K562 (cell line): ENCODE data around the gene URB2. TPM values are rescaled to one million over a fixed set of nuclear protein-coding genes. Genes with fewer than 3 reads are reported as not detected.
A peak's percentile ranks its signal among the peaks of the same experiment; 100 is the strongest.

Source experiments
- ATAC-seq: fragments of 200-7000 bp; cut with Tn5 transposase; 3 replicates; pipeline ENCODE4 v1.9.1; 2020; ENCODE audit warnings: moderate library complexity
- BruUV-seq: library from RNA; stranded (reverse); fragments of 400-500 nt; replicated peaks from 2 replicates; lab custom pipeline; 2021; lab: Mats Ljungman, UMichigan
- CTCF ChIA-PET: fragments of 300-600 bp; formaldehyde crosslinking; extraction: SDS; loops from one replicate; lab custom pipeline; 2021; ENCODE audit warnings: low intra/inter-chr PET ratio; lab: Yijun Ruan, JAX
- POLR2A ChIA-PET: fragments of 300-600, 350-650 bp; sonication (Branson Sonifier 250); formaldehyde crosslinking; extraction: SDS; loops from one replicate; lab custom pipeline; 2021; ENCODE audit warnings: antibody characterized with exemption, inconsistent platforms; lab: Yijun Ruan, JAX
- DNase-seq, 4 experiments: peaks; one replicate each; pipeline versions ENCODE4 v3.0.0 to v3.0.0-alpha.2; 2011 to 2018; ENCODE audit warnings: low spot score in 3 of 4, mixed read lengths in 3 of 4; ENCODE audit errors: extremely low read depth in 1 of 4
- FAIRE-seq: peaks from 2 replicates; lab custom pipeline; 2011; peaks lifted over from hg19 to GRCh38; lab: Jason Lieb, UNC
- H2AFZ ChIP-seq: 2 replicates; pipeline ENCODE4 v1.6.0; 2011; ENCODE audit warnings: low read depth, low read length, control low read depth, inconsistent platforms
- H3K27ac ChIP-seq: fragments of 200-600 bp; 3 replicates; pipeline ENCODE4 v1.8.0; 2011; ENCODE audit warnings: low read depth, mild to moderate bottlenecking, control low read depth, inconsistent platforms, low read length, moderate library complexity, mixed read lengths; ENCODE audit errors: extremely low read depth
- H3K27me3 ChIP-seq, 2 experiments: fragments of 300-600 bp in 1 of 2; 2 replicates in 1 of 2; 3 replicates in 1 of 2; pipeline versions ENCODE4 v1.6.0 to v1.8.0; 2011; ENCODE audit warnings: inconsistent platforms in 2 of 2, low read length in 2 of 2, mild to moderate bottlenecking in 1 of 2, mixed read lengths in 1 of 2, moderate library complexity in 1 of 2; ENCODE audit not compliant: control insufficient read depth in 2 of 2, insufficient read depth in 2 of 2
- H3K36me3 ChIP-seq: fragments of 300-600 bp; 3 replicates; pipeline ENCODE4 v1.8.0; 2011; ENCODE audit warnings: mild to moderate bottlenecking, low read length, inconsistent platforms; ENCODE audit not compliant: control insufficient read depth, insufficient read depth
- H3K4me1 ChIP-seq, 2 experiments: fragments of 200-600 bp in 1 of 2; replicated peaks in 1 of 2; 2 replicates in 1 of 2; 3 replicates in 1 of 2; pipeline versions ENCODE4 v1.5.1 to v1.8.0; 2011; ENCODE audit warnings: inconsistent platforms in 2 of 2, low read length in 2 of 2, mild to moderate bottlenecking in 1 of 2, mixed read lengths in 1 of 2, moderate library complexity in 1 of 2; ENCODE audit not compliant: control insufficient read depth in 2 of 2, insufficient read depth in 2 of 2
- H3K4me2 ChIP-seq: 2 replicates; pipeline ENCODE4 v1.6.1; 2011; ENCODE audit warnings: low read length, control low read depth, inconsistent platforms, mixed read lengths; ENCODE audit not compliant: insufficient read depth
- H3K4me3 ChIP-seq: fragments of 200-600 bp; sonication (generic), shearing (Covaris generic); 2 replicates; pipeline ENCODE4 v1.5.1; 2016; ENCODE audit warnings: control low read depth, inconsistent platforms
- H3K79me2 ChIP-seq: fragments of 200-600 bp; 3 replicates; pipeline ENCODE4 v1.8.0; 2011; ENCODE audit warnings: low read length, inconsistent platforms; ENCODE audit not compliant: control insufficient read depth, insufficient read depth
- H3K9ac ChIP-seq, 2 experiments: 2 replicates each; pipeline versions ENCODE4 v1.6.0 to v1.6.1; 2011; ENCODE audit warnings: low read depth in 2 of 2, low read length in 2 of 2, control low read depth in 1 of 2, inconsistent platforms in 1 of 2, mild to moderate bottlenecking in 1 of 2, mixed read lengths in 1 of 2; ENCODE audit not compliant: insufficient read depth in 1 of 2
- H3K9me1 ChIP-seq: one replicate; pipeline ENCODE4 v1.6.0; 2011; ENCODE audit warnings: inconsistent platforms, mild to moderate bottlenecking, low read length, moderate library complexity; ENCODE audit not compliant: control insufficient read depth, insufficient read depth
- H3K9me3 ChIP-seq: replicated peaks from 2 replicates; pipeline ENCODE4 v1.5.1; 2011; ENCODE audit warnings: low read depth, low read length, inconsistent platforms; ENCODE audit not compliant: control insufficient read depth, insufficient read depth
- H4K20me1 ChIP-seq: replicated peaks from 2 replicates; pipeline ENCODE4 v1.6.1; 2011; ENCODE audit warnings: low read length, inconsistent platforms, mixed read lengths; ENCODE audit not compliant: control insufficient read depth, insufficient read depth
- ARID3A ChIP-seq: IDR thresholded peaks from 2 replicates; pipeline ENCODE4 v1.6.1; 2012; ENCODE audit warnings: low read depth, low read length, improper control_type of control experiment, borderline replicate concordance
- MLLT1 ChIP-seq, 2 experiments: fragments of 450-650 bp; IDR thresholded peaks; 2 replicates each; pipeline ENCODE4 v1.6.1; 2016
- MTA2 ChIP-seq: fragments of 450-650 bp; IDR thresholded peaks from 2 replicates; pipeline ENCODE4 v1.6.1; 2016; ENCODE audit warnings: low read depth
- SIN3A ChIP-seq, 2 experiments: fragments of 150-350 bp in 1 of 2; IDR thresholded peaks; 2 replicates each; pipeline ENCODE4 v1.6.1; 2011 to 2016; ENCODE audit warnings: borderline replicate concordance in 2 of 2, low read depth in 2 of 2, low read length in 2 of 2, mild to moderate bottlenecking in 2 of 2, moderate library complexity in 2 of 2; ENCODE audit not compliant: control insufficient read depth in 1 of 2
- WGBS: fragments of 100-300 bp; shearing (Covaris generic); methylation state at CpG from one replicate; pipeline ENCODE4 v1.1.6; 2016; ENCODE audit warnings: low coverage, mixed read lengths; ENCODE audit not compliant: insufficient coverage; ENCODE audit errors: missing lambda C conversion rate; 5-methylcytosine and 5-hydroxymethylcytosine counted together
- in situ Hi-C: fragments of 300-500 bp; cut with MboI; formaldehyde crosslinking; loops from 4 replicates; pipeline ENCODE4 v1.15.0; 2018; ENCODE audit warnings: inconsistent platforms, mixed read lengths
- intact Hi-C: fragments of 100-400 bp; cut with micrococcal nuclease; formaldehyde crosslinking; loops from 2 replicates; pipeline ENCODE4 v1.14.2; 2022
- polyA plus RNA-seq, 8 experiments: library from polyadenylated mRNA; depleted of rRNA in 4 of 8; stranded (reverse) in 5 of 8; unstranded in 3 of 8; fragments of >200 nt; fragmentation: Nextera tagmentation in 2 of 8; fragmentation: Illumina TruSeq in 1 of 8; extraction: Ambion mirVana in 2 of 8; extraction: Trizol in 1 of 8; gene quantifications; 2 replicates each; pipeline versions ENCODE4 v1.2.1 to v1.2.3, GENCODE V29; 2011 to 2014; ENCODE audit warnings: inconsistent platforms in 1 of 8, missing spikeins in 1 of 8
- total RNA-seq, 7 experiments: library from RNA; depleted of rRNA in 6 of 7; stranded (reverse); fragments of >200 nt in 6 of 7; fragmentation: Illumina TruSeq in 2 of 7; extraction: Trizol in 2 of 7; gene quantifications; 2 replicates each; pipeline versions ENCODE4 v1.2.1 to v1.2.3, GENCODE V29; 2011 to 2021; ENCODE audit warnings: low replicate concordance in 1 of 7

URB2 gene
- total and polyA plus RNA-seq, 9 of the 15 experiments (the other 6 are each of a cell fraction or from before 2014, with no cell fraction given): 2.8 to 28.3 (median 19.0) TPM

- Histone ChIP-seq H3K9me3 (no peaks in the 10 kb centered on the region), H3K4me2 (no peak overlapping the region), H2AFZ (no peak overlapping the region), H3K9ac (no peak overlapping the region), H3K4me1 (no peaks in the 10 kb centered on the region), H3K27me3 (no peaks in the 10 kb centered on the region), H3K79me2 (no peaks in the 10 kb centered on the region), H3K4me3 (no peak overlapping the region), H3K27ac (no peak overlapping the region), H4K20me1 (peaks cover 6% of the 10 kb centered on the region; the same call in 1 of the 2 replicates), H3K36me3 (peaks cover 10% of the 10 kb centered on the region), H3K9me1 (no peaks in the 10 kb centered on the region)
- ChIA-PET CTCF (no interaction called here), POLR2A (interaction anchor here (1.9 kb wide), 1 partner anchor 10 kb away, joined by 8 read pairs; no protein-coding TSS in a partner anchor)
- BruUV-seq: no TSS peak
- DNase-seq: peak in 1 of 4 experiments; percentile 5
- intact Hi-C loops (no loop called here), in situ Hi-C loops (no loop called here)
- no peak for ATAC-seq
- 88% methylated on average over 4 of the region's 4 CpGs for WGBS
- no peak for FAIRE-seq
- TF ChIP-seq SIN3A (IDR thresholded peaks at IDR 0.05; ENCODE audit: borderline replicate concordance in 2 of 2, control insufficient read depth in 1 of 2, low read depth in 2 of 2, low read length in 2 of 2): no peak
Measured at GRCh38 chr1:229666585-229666984, 40.5 kb downstream of the URB2 start.

GRCh38 chr1:229669333-229669732, 43.3 kb downstream of the URB2 start:
- Histone ChIP-seq H3K9me3 (no peaks in the 10 kb centered on the region), H3K4me3 (no peak overlapping the region), H3K4me2 (no peak overlapping the region), H3K9me1 (no peaks in the 10 kb centered on the region), H3K79me2 (no peaks in the 10 kb centered on the region), H3K36me3 (no peaks in the 10 kb centered on the region; the same call in 1 of the 3 replicates), H2AFZ (no peak overlapping the region), H3K4me1 (no peaks in the 10 kb centered on the region), H3K27ac (no peak overlapping the region), H3K27me3 (no peaks in the 10 kb centered on the region), H4K20me1 (0 out of 2 replicates have a peak, but pooled peaks cover 4% of the 10 kb centered on the region), H3K9ac (no peak overlapping the region)
- intact Hi-C loops: no loop called here
- CTCF ChIA-PET: no interaction called here
- TF ChIP-seq MLLT1 (IDR thresholded peaks at IDR 0.05) (no peak), ARID3A (no peak), MTA2 (no peak)
- POLR2A ChIA-PET: interaction anchor here (0.6 kb wide), 3 partner anchors 482 to 1587 kb away, joined by 3 to 4 read pairs (median 4); no protein-coding TSS in a partner anchor
- 66% methylated on average over 4 of the region's 4 CpGs for WGBS
- BruUV-seq: no TSS peak
- in situ Hi-C loops: no loop called here
- FAIRE-seq (peak; percentile 29), ATAC-seq (no peak), DNase-seq (peak in 1 of 4 experiments; percentile 5)
